Measurements from ENCODE around the gene PCYT1B. TPM values are rescaled to one million over a fixed set of nuclear protein-coding genes. Genes with fewer than 3 reads are reported as not detected.

The PCYT1B gene
- polyA plus RNA-seq (2013, experiment 1 of 2), result 3.9 TPM
- polyA plus RNA-seq (2013, experiment 2 of 2), result 4.1 TPM

DNA sequence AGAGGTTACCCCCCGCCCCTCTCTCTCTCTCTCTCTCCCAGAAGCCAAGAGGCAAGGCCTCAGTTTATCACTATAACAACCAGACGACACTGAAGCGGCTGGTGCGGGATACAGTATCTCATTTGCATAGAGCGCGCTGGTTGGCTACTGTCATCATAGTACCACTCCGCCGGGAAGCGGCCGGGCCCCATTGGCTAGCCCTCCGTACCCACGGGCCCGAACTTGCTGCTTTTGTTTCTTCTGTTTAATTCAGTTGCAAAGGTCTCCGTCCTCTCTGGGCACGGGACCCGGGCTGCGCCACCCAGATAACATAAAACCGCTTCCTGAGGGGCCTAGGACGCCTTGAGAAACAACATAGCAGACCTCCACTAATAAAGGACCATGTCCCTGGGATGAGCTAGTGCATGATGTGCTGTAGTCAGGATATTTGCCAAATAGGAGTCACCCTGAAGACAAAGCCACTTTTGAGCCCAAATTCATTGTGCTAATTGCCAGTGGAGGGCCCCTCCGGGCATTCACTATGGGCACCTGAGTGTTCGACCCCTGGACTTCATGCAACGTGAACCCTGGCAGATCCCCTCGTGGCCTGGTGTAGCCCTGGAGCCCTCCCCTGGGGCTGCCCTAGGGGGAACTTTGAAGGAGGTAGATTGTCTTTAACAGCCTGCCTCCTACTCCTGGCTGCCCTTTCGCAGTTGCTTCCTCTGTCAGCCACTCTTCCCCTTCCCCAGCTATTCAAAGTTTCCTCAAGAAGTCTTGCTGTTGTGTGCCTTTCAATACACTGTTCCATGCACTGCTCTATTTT, at the start of gene PCYT1B:
Gene PCYT1B (minus strand): TSS at position 91 of the 802 bp plus-strand sequence. CDS start 242 bp downstream, outside the sequence.
- H4K8ac ChIP-seq (ENCODE audit: low read depth, low read length), result no peak within 1 kb of the TSS
- peaks cover 0 to 6% of the 10 kb centered on the region in 2 donors for H3K4me1 ChIP-seq (ENCODE audit: control insufficient read depth in 2 of 2, insufficient read depth in 1 of 2, low read depth in 1 of 2, low read length in 2 of 2)
- no peak within 1 kb of the TSS for H2AK5ac ChIP-seq (ENCODE audit: low read depth, low read length)
- peak within 1 kb of the TSS; percentile 1 to 73 for H3K4me3 ChIP-seq (ENCODE audit: low read length in 2 of 2)
- no peak within 1 kb of the TSS for H4K91ac ChIP-seq (ENCODE audit: low read depth, low read length, poor library complexity)
- no peak within 1 kb of the TSS for H3K14ac ChIP-seq (ENCODE audit: low read length)
- no CpG with 5 or more reads among the region's 24 CpGs for WGBS, 2 donors (ENCODE audit: extremely low coverage in 2 of 2, insufficient read length in 2 of 2, insufficient replicate concordance in 1 of 2)
- no peaks in the 10 kb centered on the region for H3K27me3 ChIP-seq (ENCODE audit: control insufficient read depth in 3 of 3, insufficient read depth in 3 of 3, low read depth in 1 of 3, low read length in 3 of 3)
- H2BK12ac ChIP-seq (ENCODE audit: low read length), result peak within 1 kb of the TSS; percentile 73
- H3K27ac ChIP-seq (replicated peaks; ENCODE audit: low read length), result peak within 1 kb of the TSS; percentile 81
- peak within 1 kb of the TSS; percentile 48 for H3K18ac ChIP-seq (ENCODE audit: low read length)
- peak within 1 kb of the TSS; percentile 28 for H2AFZ ChIP-seq (ENCODE audit: low read length)
- H3K4me2 ChIP-seq (ENCODE audit: insufficient read depth, low read length, poor library complexity, severe bottlenecking), result peak within 1 kb of the TSS; percentile 37
- H3K9ac ChIP-seq (ENCODE audit: low read depth, low read length, poor library complexity), result no peak within 1 kb of the TSS
- H2BK120ac ChIP-seq (ENCODE audit: low read depth, low read length), result no peak within 1 kb of the TSS
- H3K23ac ChIP-seq (ENCODE audit: low read depth, low read length, poor library complexity), result no peak within 1 kb of the TSS
- H3K36me3 ChIP-seq (replicated peaks in 1 of 2; ENCODE audit: control insufficient read depth in 2 of 2, insufficient read depth in 2 of 2, low read length in 2 of 2), result no peaks in the 10 kb centered on the region
- H3K79me1 ChIP-seq (ENCODE audit: low read depth, low read length), result no peaks in the 10 kb centered on the region
- H3K9me3 ChIP-seq (replicated peaks in 1 of 2; ENCODE audit: control insufficient read depth in 2 of 2, insufficient read depth in 1 of 2, low read depth in 1 of 2, low read length in 2 of 2), result no peaks in the 10 kb centered on the region
- H2BK15ac ChIP-seq (ENCODE audit: low read length), result no peak within 1 kb of the TSS
- no peak within 1 kb of the TSS for H2BK5ac ChIP-seq (ENCODE audit: low read length)
- DNase-seq (ENCODE audit: low spot score), result no peak
- H3K4ac ChIP-seq (ENCODE audit: low read length), result no peak within 1 kb of the TSS

DNA sequence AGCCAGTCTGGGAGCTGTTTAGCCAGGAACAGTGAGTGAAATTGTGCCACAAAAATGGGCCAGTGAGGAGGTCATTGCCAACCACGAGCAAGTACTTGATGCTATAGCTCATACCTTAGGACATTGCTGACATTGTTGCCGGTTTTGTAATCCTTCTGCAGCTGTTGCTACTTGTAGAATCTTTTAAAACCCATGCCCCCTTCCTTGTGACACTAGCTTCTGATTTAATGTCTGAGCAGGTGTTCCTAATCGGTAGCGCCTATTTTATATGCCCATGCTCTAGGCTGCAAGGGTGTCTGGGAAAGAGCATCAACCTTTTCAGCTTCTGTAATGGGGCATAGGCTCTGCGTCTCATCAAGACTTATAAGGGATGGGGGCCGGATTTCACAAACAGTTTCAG, 49.1 kb upstream of the PCYT1B start:
- no peak overlapping the region for H3K9ac ChIP-seq (ENCODE audit: low read depth, low read length, poor library complexity)
- no peak overlapping the region for H3K14ac ChIP-seq (ENCODE audit: low read length)
- H3K27ac ChIP-seq (replicated peaks; ENCODE audit: low read length), result no peak overlapping the region
- H3K79me1 ChIP-seq (ENCODE audit: low read depth, low read length), result no peaks in the 10 kb centered on the region
- no peak for DNase-seq (ENCODE audit: low spot score)
- no CpG with 5 or more reads among the region's 6 CpGs for WGBS, 2 donors (ENCODE audit: extremely low coverage in 2 of 2, insufficient read length in 2 of 2, insufficient replicate concordance in 1 of 2)
- no peaks in the 10 kb centered on the region for H3K27me3 ChIP-seq (ENCODE audit: control insufficient read depth in 3 of 3, insufficient read depth in 3 of 3, low read depth in 1 of 3, low read length in 3 of 3)
- H3K18ac ChIP-seq (ENCODE audit: low read length), result no peak overlapping the region
- H2BK120ac ChIP-seq (ENCODE audit: low read depth, low read length), result no peak overlapping the region
- no peak overlapping the region for H3K23ac ChIP-seq (ENCODE audit: low read depth, low read length, poor library complexity)
- H3K4me1 ChIP-seq (ENCODE audit: control insufficient read depth in 2 of 2, insufficient read depth in 1 of 2, low read depth in 1 of 2, low read length in 2 of 2), result peaks cover 0 to 9% of the 10 kb centered on the region in 2 donors
- H2BK12ac ChIP-seq (ENCODE audit: low read length), result no peak overlapping the region
- H2AFZ ChIP-seq (ENCODE audit: low read length), result no peak overlapping the region
- H4K91ac ChIP-seq (ENCODE audit: low read depth, low read length, poor library complexity), result no peak overlapping the region
- H2BK15ac ChIP-seq (ENCODE audit: low read length), result no peak overlapping the region
- H4K8ac ChIP-seq (ENCODE audit: low read depth, low read length), result no peak overlapping the region
- peaks cover 3 to 35% of the 10 kb centered on the region in 2 donors for H3K36me3 ChIP-seq (replicated peaks in 1 of 2; ENCODE audit: control insufficient read depth in 2 of 2, insufficient read depth in 2 of 2, low read length in 2 of 2)
- no peak overlapping the region for H3K4me2 ChIP-seq (ENCODE audit: insufficient read depth, low read length, poor library complexity, severe bottlenecking)
- H3K4me3 ChIP-seq (ENCODE audit: low read length in 2 of 2), result no peak overlapping the region
- H2BK5ac ChIP-seq (ENCODE audit: low read length), result no peak overlapping the region
- H2AK5ac ChIP-seq (ENCODE audit: low read depth, low read length), result no peak overlapping the region
- no peaks in the 10 kb centered on the region for H3K9me3 ChIP-seq (replicated peaks in 1 of 2; ENCODE audit: control insufficient read depth in 2 of 2, insufficient read depth in 1 of 2, low read depth in 1 of 2, low read length in 2 of 2)
- H3K4ac ChIP-seq (ENCODE audit: low read length), result no peak overlapping the region

GRCh38 chrX:24694825-24695224, 47.7 kb upstream of the PCYT1B start:
- Histone ChIP-seq H3K27me3 (ENCODE audit: control insufficient read depth in 3 of 3, insufficient read depth in 3 of 3, low read depth in 1 of 3, low read length in 3 of 3) (no peaks in the 10 kb centered on the region), H3K4me2 (ENCODE audit: insufficient read depth, low read length, poor library complexity, severe bottlenecking) (peak overlapping the region; percentile 12), H3K23ac (ENCODE audit: low read depth, low read length, poor library complexity) (no peak overlapping the region), H3K4me1 (ENCODE audit: control insufficient read depth in 2 of 2, insufficient read depth in 1 of 2, low read depth in 1 of 2, low read length in 2 of 2) (peaks cover 0 to 9% of the 10 kb centered on the region in 2 donors), H2BK120ac (ENCODE audit: low read depth, low read length) (no peak overlapping the region), H4K8ac (ENCODE audit: low read depth, low read length) (no peak overlapping the region), H2BK12ac (ENCODE audit: low read length) (no peak overlapping the region), H3K9me3 (replicated peaks in 1 of 2; ENCODE audit: control insufficient read depth in 2 of 2, insufficient read depth in 1 of 2, low read depth in 1 of 2, low read length in 2 of 2) (no peaks in the 10 kb centered on the region), H3K36me3 (replicated peaks in 1 of 2; ENCODE audit: control insufficient read depth in 2 of 2, insufficient read depth in 2 of 2, low read length in 2 of 2) (peaks cover 3 to 22% of the 10 kb centered on the region in 2 donors), H3K18ac (ENCODE audit: low read length) (no peak overlapping the region), H3K79me1 (ENCODE audit: low read depth, low read length) (no peaks in the 10 kb centered on the region), H2BK5ac (ENCODE audit: low read length) (no peak overlapping the region), H3K14ac (ENCODE audit: low read length) (no peak overlapping the region), H3K27ac (replicated peaks; ENCODE audit: low read length) (no peak overlapping the region), H4K91ac (ENCODE audit: low read depth, low read length, poor library complexity) (no peak overlapping the region), H3K4me3 (ENCODE audit: low read length in 2 of 2) (peak overlapping the region in 1 of 2 donors; percentile 76), H2AFZ (ENCODE audit: low read length) (no peak overlapping the region), H3K4ac (ENCODE audit: low read length) (no peak overlapping the region), H3K9ac (ENCODE audit: low read depth, low read length, poor library complexity) (no peak overlapping the region), H2AK5ac (ENCODE audit: low read depth, low read length) (no peak overlapping the region), H2BK15ac (ENCODE audit: low read length) (no peak overlapping the region)
- no peak for DNase-seq (ENCODE audit: low spot score)
- no CpG with 5 or more reads among the region's 6 CpGs for WGBS, 2 donors (ENCODE audit: extremely low coverage in 2 of 2, insufficient read length in 2 of 2, insufficient replicate concordance in 1 of 2)

DNA sequence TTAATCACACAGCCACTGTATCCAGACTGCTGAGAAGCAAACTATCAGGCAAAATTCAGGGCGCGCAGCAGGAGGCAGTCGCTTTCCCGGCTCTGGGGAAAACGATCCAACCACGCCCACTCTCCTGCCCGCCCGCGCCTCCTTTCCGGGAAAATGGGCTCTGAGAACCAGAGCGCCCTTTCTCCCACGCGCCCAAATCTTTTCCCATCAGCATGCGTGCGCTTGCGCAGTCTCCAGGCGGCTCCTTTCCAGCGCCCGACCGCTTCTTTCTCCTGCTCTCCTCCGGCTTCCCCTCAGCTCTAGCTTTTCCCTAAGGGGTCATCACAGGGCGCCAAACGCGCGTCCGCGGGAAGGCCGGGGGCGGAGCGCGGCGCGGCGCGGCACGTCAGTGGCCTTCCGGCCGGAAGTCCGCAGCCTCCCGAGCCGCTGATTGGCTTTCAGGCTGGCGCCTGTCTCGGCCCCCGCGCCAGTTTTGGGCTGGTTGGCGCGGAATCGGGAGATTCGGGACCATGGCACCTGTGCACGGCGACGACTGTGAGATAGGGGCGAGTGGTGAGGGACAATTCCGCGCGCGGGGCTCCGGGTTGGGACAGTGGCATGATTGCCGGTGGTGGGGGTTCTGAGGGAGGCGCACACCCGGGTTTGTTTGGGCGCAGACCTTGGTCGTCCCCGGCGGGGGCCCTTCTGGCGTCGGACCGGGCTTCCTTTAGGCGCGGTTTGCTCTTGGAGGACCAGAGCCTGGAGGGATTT, 46.5 kb upstream of the PCYT1B start, which contains the start of gene POLA1:
Gene POLA1 (plus strand): TSS at position 466 of the 750 bp plus-strand sequence. CDS start 44 bp downstream, at position 510.
- Histone ChIP-seq H2AFZ (ENCODE audit: low read length) (peak within 1 kb of the TSS; percentile 87), H3K4me3 (ENCODE audit: low read length in 2 of 2) (peak within 1 kb of the TSS; percentile 76 to 95), H3K14ac (ENCODE audit: low read length) (no peak within 1 kb of the TSS), H3K79me1 (ENCODE audit: low read depth, low read length) (no peaks in the 10 kb centered on the region), H2BK5ac (ENCODE audit: low read length) (no peak within 1 kb of the TSS), H4K91ac (ENCODE audit: low read depth, low read length, poor library complexity) (no peak within 1 kb of the TSS), H2AK5ac (ENCODE audit: low read depth, low read length) (no peak within 1 kb of the TSS), H3K36me3 (replicated peaks in 1 of 2; ENCODE audit: control insufficient read depth in 2 of 2, insufficient read depth in 2 of 2, low read length in 2 of 2) (peaks cover 3 to 17% of the 10 kb centered on the region in 2 donors), H2BK12ac (ENCODE audit: low read length) (no peak within 1 kb of the TSS), H3K18ac (ENCODE audit: low read length) (no peak within 1 kb of the TSS), H3K9ac (ENCODE audit: low read depth, low read length, poor library complexity) (no peak within 1 kb of the TSS), H3K4ac (ENCODE audit: low read length) (no peak within 1 kb of the TSS), H3K4me2 (ENCODE audit: insufficient read depth, low read length, poor library complexity, severe bottlenecking) (peak within 1 kb of the TSS; percentile 40), H3K23ac (ENCODE audit: low read depth, low read length, poor library complexity) (no peak within 1 kb of the TSS), H3K27ac (replicated peaks; ENCODE audit: low read length) (no peak within 1 kb of the TSS), H2BK120ac (ENCODE audit: low read depth, low read length) (no peak within 1 kb of the TSS), H3K27me3 (ENCODE audit: control insufficient read depth in 3 of 3, insufficient read depth in 3 of 3, low read depth in 1 of 3, low read length in 3 of 3) (no peaks in the 10 kb centered on the region), H3K4me1 (ENCODE audit: control insufficient read depth in 2 of 2, insufficient read depth in 1 of 2, low read depth in 1 of 2, low read length in 2 of 2) (peaks cover 0 to 9% of the 10 kb centered on the region in 2 donors), H2BK15ac (ENCODE audit: low read length) (no peak within 1 kb of the TSS), H4K8ac (ENCODE audit: low read depth, low read length) (no peak within 1 kb of the TSS), H3K9me3 (replicated peaks in 1 of 2; ENCODE audit: control insufficient read depth in 2 of 2, insufficient read depth in 1 of 2, low read depth in 1 of 2, low read length in 2 of 2) (no peaks in the 10 kb centered on the region)
- peak; percentile 93 for DNase-seq (ENCODE audit: low spot score)
- no CpG with 5 or more reads among the region's 70 CpGs for WGBS, 2 donors (ENCODE audit: extremely low coverage in 2 of 2, insufficient read length in 2 of 2, insufficient replicate concordance in 1 of 2)
